NCI-H1417 (cell line): Measurements from ENCODE around the gene MFAP3L.

Experiments
- DNase-seq, 3 experiments: peaks; one replicate each; lab custom pipeline; 2025; lab: John Stamatoyannopoulos, UW

MFAP3L gene

GRCh38 chr4:169941141-169941540 lies 85.1 kb downstream of the MFAP3L start:
- no peak for DNase-seq

GRCh38 chr4:169940460-169940859 lies 85.7 kb downstream of the MFAP3L start:
- no peak for DNase-seq
